Measurements from ENCODE around the gene RNU1-3.
"Not testable (repeated sequence)": the region's sequence is repeated elsewhere in the genome, so short reads cannot be mapped to it uniquely, and the experiment has no call there.

DNA sequence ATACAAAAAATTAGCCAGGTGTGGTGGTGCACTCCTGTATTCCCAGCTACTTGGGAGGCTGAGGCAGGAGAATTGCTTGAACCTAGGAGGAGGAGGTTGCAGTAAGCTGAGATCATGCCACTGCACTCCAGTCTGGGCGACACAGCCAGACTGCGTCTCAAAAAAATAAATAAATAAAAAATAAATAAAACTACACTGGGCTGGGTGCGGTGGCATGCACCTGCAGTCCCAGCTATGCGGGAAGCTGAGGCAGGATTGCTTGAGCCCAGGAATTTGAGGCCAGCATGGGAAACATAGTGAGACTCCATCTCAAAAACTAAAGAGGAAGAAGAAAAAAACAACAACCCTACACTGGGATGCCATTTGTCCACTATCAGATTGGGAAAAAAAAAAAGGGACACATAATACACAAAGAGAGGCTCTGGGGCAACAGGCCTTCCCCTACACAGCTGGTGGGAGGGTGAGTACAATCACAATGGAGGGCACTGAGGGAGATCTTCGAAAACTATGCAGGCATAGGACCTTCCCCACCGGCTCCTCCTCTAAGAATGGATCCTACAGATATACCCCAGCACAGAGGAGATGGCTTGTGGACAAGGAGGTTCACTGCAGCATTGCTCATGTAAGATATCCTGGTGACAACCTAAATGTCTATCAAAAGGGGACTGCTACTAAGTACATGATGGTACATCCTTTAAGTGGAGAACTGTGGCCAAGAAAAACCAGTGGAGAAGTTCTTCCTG is 33.0 kb downstream of the RNU1-3 start:
- TF ChIP-seq, protein P1, sequence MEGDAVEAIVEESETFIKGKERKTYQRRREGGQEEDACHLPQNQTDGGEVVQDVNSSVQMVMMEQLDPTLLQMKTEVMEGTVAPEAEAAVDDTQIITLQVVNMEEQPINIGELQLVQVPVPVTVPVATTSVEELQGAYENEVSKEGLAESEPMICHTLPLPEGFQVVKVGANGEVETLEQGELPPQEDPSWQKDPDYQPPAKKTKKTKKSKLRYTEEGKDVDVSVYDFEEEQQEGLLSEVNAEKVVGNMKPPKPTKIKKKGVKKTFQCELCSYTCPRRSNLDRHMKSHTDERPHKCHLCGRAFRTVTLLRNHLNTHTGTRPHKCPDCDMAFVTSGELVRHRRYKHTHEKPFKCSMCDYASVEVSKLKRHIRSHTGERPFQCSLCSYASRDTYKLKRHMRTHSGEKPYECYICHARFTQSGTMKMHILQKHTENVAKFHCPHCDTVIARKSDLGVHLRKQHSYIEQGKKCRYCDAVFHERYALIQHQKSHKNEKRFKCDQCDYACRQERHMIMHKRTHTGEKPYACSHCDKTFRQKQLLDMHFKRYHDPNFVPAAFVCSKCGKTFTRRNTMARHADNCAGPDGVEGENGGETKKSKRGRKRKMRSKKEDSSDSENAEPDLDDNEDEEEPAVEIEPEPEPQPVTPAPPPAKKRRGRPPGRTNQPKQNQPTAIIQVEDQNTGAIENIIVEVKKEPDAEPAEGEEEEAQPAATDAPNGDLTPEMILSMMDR (conservative IDR thresholded peaks at IDR 0.05; ENCODE audit: low read length) = not testable (repeated sequence)
- TF ChIP-seq EZH2phosphoT487 (IDR thresholded peaks at IDR 0.05; ENCODE audit: borderline replicate concordance) = not testable (repeated sequence)
